MCF 10A (cell line): ENCODE measurements around the gene TMEM31. TPM values are rescaled to one million over a fixed set of nuclear protein-coding genes. Genes with fewer than 3 reads are reported as not detected.
A peak's percentile ranks its signal among the peaks of the same experiment; 100 is the strongest.

Experiments
- BruUV-seq: library from RNA; stranded (reverse); fragments of 400-500 nt; replicated peaks from 2 replicates; lab custom pipeline; 2021; lab: Mats Ljungman, UMichigan
- CTCF ChIA-PET: fragments of 300-600 bp; sonication (Branson Sonifier 250); formaldehyde crosslinking; extraction: SDS; loops from one replicate; lab custom pipeline; 2021; ENCODE audit warnings: antibody characterized with exemption, inconsistent platforms; lab: Yijun Ruan, JAX
- POLR2A ChIA-PET: fragments of 300-600, 350-650 bp; sonication (Branson Sonifier 250); formaldehyde crosslinking; extraction: SDS; loops from one replicate; lab custom pipeline; 2020; ENCODE audit warnings: antibody characterized with exemption, inconsistent platforms; lab: Yijun Ruan, JAX
- DNase-seq: peaks from one replicate; pipeline ENCODE4 v3.0.0-alpha.2; 2018; ENCODE audit not compliant: unreplicated experiment
- H3K27ac Mint-ChIP-seq: one replicate; pipeline ENCODE4 v1.8.0; 2022; ENCODE audit warnings: mild to moderate bottlenecking, low read depth, mixed read lengths; ENCODE audit not compliant: unreplicated experiment
- H3K27me3 Mint-ChIP-seq: one replicate; pipeline ENCODE4 v1.8.0; 2022; ENCODE audit warnings: mixed read lengths; ENCODE audit not compliant: insufficient read depth, unreplicated experiment
- H3K36me3 Mint-ChIP-seq: one replicate; pipeline ENCODE4 v1.8.0; 2022; ENCODE audit warnings: mild to moderate bottlenecking, moderate library complexity, mixed read lengths; ENCODE audit not compliant: insufficient read depth, unreplicated experiment
- H3K4me1 Mint-ChIP-seq: one replicate; pipeline ENCODE4 v1.8.0; 2022; ENCODE audit warnings: mixed read lengths; ENCODE audit not compliant: insufficient read depth, unreplicated experiment
- H3K4me3 Mint-ChIP-seq: one replicate; pipeline ENCODE4 v1.8.0; 2022; ENCODE audit warnings: mild to moderate bottlenecking, moderate library complexity, mixed read lengths; ENCODE audit not compliant: unreplicated experiment
- H3K9me3 Mint-ChIP-seq: one replicate; pipeline ENCODE4 v1.8.0; 2022; ENCODE audit warnings: mixed read lengths; ENCODE audit not compliant: unreplicated experiment
- CTCF ChIP-seq: fragments of 200-600 bp; IDR thresholded peaks from one replicate; pipeline ENCODE4 v1.8.0; 2022; ENCODE audit warnings: antibody characterized with exemption, mild to moderate bottlenecking; ENCODE audit not compliant: unreplicated experiment
- intact Hi-C: fragments of 100-400 bp; cut with micrococcal nuclease; formaldehyde crosslinking; loops from 2 replicates; pipeline ENCODE4 v1.14.1; 2022
- total RNA-seq: library from RNA; stranded (reverse); gene quantifications from 2 replicates; pipeline ENCODE4 v1.2.3, GENCODE V29; 2022

Gene TMEM31
- total RNA-seq, 1 experiment from 2014 or later = not detected

GRCh38 chrX:103722505-103722904, 11.8 kb downstream of the TMEM31 start:
- no peak for TF ChIP-seq CTCF
- intact Hi-C loops = no loop called here
- peak; percentile 26 for DNase-seq
- H3K4me3 Mint-ChIP-seq = no peak overlapping the region
- CTCF ChIA-PET = interaction anchor here (0.6 to 1.2 kb wide), 4 partner anchors 8 to 234 kb away, joined by 3 to 4 read pairs (median 4); no protein-coding TSS in a partner anchor
- H3K36me3 Mint-ChIP-seq = no peaks in the 10 kb centered on the region
- no peaks in the 10 kb centered on the region for H3K9me3 Mint-ChIP-seq
- H3K27ac Mint-ChIP-seq = no peak overlapping the region
- peaks cover 45% of the 10 kb centered on the region for H3K27me3 Mint-ChIP-seq
- POLR2A ChIA-PET = interaction anchor here (0.8 to 1.4 kb wide), 2 partner anchors 9 to 12 kb away, joined by 3 to 5 read pairs; no protein-coding TSS in a partner anchor
- BruUV-seq = no TSS peak
- H3K4me1 Mint-ChIP-seq = peaks cover 8% of the 10 kb centered on the region

- no peak overlapping the region for H3K4me3 Mint-ChIP-seq
- no peaks in the 10 kb centered on the region for H3K9me3 Mint-ChIP-seq
- ChIA-PET POLR2A (interaction anchor here (0.6 kb wide), 1 partner anchor 539 kb away, joined by 3 read pairs; no protein-coding TSS in a partner anchor), CTCF (interaction anchor here (1.3 to 1.6 kb wide), 2 partner anchors 11 to 14 kb away, joined by 3 to 4 read pairs; no protein-coding TSS in a partner anchor)
- H3K27me3 Mint-ChIP-seq = peaks cover 52% of the 10 kb centered on the region
- peaks cover 28% of the 10 kb centered on the region for H3K4me1 Mint-ChIP-seq
- DNase-seq = no peak
- no peak for TF ChIP-seq CTCF
- intact Hi-C loops = no loop called here
- H3K36me3 Mint-ChIP-seq = peaks cover 5% of the 10 kb centered on the region
- BruUV-seq = no TSS peak
- no peak overlapping the region for H3K27ac Mint-ChIP-seq
Observed at GRCh38 chrX:103726477-103726876, 15.8 kb downstream of the TMEM31 start.

- Mint-ChIP-seq H3K27me3 (peaks cover 54% of the 10 kb centered on the region), H3K9me3 (no peaks in the 10 kb centered on the region), H3K27ac (no peak overlapping the region), H3K4me1 (peaks cover 28% of the 10 kb centered on the region), H3K36me3 (peaks cover 5% of the 10 kb centered on the region), H3K4me3 (no peak overlapping the region)
- ChIA-PET CTCF (interaction anchor here (0.6 to 1.6 kb wide), 3 partner anchors 11 to 217 kb away, joined by 3 to 4 read pairs (median 4); no protein-coding TSS in a partner anchor), POLR2A (interaction anchor here (0.7 kb wide), 1 partner anchor 209 kb away, joined by 3 read pairs; no protein-coding TSS in a partner anchor)
- TF ChIP-seq CTCF = no peak
- intact Hi-C loops = no loop called here
- BruUV-seq = no TSS peak
- no peak for DNase-seq
Observed at GRCh38 chrX:103727115-103727514, 16.4 kb downstream of the TMEM31 start.

GRCh38 chrX:103729015-103729414, 18.3 kb downstream of the TMEM31 start:
- CTCF ChIA-PET = no interaction called here
- peaks cover 5% of the 10 kb centered on the region for H3K36me3 Mint-ChIP-seq
- H3K9me3 Mint-ChIP-seq = no peaks in the 10 kb centered on the region
- no peak overlapping the region for H3K4me3 Mint-ChIP-seq
- TF ChIP-seq CTCF = no peak
- peaks cover 73% of the 10 kb centered on the region for H3K27me3 Mint-ChIP-seq
- H3K4me1 Mint-ChIP-seq = peaks cover 20% of the 10 kb centered on the region
- no TSS peak for BruUV-seq
- POLR2A ChIA-PET = no interaction called here
- DNase-seq = no peak
- H3K27ac Mint-ChIP-seq = no peak overlapping the region
- intact Hi-C loops = no loop called here
